HG02852 (cell line): Measurements from ENCODE around the gene LRRC8D.

Experiments used
- ATAC-seq: cut with Tn5 transposase; IDR thresholded peaks from one replicate; pipeline ENCODE4 v1.9.1; 2021; ENCODE audit warnings: mild to moderate bottlenecking, moderate library complexity; ENCODE audit not compliant: unreplicated experiment

LRRC8D gene

DNA sequence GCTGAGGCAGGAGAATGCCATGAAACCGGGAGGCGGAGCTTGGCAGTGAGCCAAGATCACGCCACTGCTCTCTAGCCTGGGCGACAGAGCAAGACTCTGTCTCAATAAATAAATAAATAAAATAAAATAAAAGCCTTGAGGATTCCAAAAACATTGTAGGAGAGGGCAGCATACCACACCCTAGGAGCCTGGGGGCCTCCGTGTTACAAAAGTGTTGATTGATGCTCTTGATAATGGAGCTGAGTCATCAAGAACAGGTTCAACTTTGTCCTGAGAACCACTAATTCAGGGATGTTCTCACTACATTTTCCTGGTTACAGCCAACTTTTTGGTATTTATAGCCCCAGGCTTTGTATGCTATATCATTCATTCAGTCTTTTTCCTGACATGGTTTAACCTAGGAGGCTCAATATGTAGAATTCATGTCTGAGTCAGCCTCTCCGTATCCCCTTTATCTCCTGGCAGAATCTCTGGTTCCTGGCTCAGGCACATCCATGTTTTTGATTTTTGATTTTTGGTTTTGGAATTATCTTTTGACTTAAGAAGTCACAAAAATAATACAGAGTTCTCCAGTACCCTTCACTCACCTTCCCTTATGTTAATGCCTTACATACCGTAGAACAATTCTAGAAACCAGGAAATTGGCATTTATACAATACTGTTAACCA is 69.4 kb downstream of the LRRC8D start:
- no peak for ATAC-seq

DNA sequence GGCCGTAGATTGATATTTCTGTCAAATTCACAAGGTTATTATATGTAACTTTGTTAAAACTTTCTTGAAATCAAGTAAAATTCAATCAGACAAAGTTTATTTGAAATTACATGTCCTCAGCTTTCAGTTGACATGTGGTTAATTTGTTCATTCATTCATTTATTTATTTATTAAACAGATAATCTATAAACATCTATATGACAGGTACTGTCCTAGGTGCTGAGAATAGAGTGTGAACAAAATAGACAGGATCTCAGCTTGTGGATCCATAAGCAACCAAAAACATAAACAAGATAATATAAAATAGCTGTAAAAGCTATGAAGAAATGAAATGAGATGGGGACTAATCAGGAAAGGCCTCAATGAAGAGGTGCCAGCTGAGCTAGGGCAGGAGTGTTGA is 72.0 kb downstream of the LRRC8D start:
- no peak for ATAC-seq

DNA sequence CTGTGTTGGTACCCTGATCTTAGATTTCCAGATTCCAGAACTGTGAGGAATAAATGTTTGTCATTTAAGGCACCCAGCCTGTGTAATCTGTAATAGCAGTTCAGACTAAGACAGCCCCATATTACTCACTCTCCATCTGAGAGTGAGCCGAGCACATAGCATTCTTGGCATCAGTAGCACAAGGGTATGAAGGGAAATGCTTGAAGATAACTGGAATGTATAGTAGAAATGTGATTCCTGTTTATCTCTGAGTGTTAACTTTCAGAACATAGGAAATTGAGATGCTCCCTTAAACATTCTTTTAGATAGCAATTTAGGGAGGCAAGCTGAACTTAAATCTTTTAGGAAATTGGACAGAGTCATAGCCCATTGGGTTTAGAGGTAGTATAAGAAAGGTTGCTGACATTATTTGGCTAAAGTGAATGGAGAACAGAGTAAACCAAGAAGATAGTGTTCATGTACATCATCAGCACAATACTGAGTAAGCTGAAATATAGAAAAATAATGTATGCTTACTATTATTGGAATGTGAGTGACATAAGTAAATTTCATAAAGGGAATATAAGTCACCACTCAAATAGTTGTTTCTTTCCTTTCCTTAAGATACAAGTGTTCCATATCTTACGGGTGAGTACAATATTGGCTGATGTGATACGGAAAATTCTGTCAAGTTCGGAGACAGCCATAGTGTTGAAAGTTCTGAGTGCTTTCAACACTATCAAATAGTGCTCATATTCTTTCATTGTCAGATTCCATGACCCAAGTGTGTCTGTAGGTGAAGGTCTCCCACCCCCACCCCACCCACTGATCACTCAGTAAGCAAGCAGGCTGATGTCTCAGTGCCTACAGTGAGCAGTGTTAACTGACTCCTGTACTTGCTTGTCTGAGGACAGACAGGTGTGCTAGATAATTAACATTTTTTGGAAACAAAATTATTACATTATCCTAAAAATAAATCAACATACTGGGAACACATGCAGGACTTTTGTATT is 73.7 kb downstream of the LRRC8D start:
- no peak for ATAC-seq

DNA sequence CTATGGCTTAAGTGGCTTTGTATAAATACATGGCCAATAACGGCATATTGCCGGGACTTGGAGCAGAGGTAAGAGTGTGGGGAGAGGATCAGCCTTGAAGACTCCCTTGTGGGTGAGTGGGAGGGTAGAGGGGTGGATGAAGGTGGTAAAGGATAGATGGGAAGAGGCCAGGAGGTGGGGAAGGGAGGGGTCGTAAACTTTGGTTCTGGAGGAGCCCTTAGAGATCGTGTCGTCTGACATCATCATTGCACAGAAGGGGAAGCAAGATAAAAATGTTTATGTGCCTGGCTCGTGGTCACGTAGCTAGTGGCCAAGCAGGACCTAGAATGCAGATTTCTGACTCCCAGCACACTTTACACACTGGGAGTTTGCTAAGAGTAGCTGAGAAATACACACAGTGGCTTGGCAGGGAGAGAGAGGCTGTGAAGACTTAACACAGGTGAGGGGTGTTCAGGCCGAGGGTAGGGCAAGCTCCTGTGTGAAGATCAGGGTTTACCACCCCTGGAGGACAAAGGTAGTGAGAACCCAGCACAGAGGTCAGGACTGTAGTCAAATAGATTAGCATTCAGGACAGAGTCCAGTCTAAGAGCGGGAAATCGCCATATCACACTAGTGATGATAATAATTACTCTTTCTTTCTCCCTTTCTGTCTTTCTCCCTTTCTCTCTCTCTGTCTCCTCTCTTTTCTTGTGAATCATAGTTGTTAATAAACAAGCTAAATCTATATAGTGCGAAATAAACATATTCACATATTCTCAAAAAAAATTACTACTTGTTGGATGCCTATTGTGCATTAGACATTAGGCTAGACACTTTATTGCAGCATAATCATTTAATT is 75.5 kb downstream of the LRRC8D start:
- ATAC-seq: no peak

DNA sequence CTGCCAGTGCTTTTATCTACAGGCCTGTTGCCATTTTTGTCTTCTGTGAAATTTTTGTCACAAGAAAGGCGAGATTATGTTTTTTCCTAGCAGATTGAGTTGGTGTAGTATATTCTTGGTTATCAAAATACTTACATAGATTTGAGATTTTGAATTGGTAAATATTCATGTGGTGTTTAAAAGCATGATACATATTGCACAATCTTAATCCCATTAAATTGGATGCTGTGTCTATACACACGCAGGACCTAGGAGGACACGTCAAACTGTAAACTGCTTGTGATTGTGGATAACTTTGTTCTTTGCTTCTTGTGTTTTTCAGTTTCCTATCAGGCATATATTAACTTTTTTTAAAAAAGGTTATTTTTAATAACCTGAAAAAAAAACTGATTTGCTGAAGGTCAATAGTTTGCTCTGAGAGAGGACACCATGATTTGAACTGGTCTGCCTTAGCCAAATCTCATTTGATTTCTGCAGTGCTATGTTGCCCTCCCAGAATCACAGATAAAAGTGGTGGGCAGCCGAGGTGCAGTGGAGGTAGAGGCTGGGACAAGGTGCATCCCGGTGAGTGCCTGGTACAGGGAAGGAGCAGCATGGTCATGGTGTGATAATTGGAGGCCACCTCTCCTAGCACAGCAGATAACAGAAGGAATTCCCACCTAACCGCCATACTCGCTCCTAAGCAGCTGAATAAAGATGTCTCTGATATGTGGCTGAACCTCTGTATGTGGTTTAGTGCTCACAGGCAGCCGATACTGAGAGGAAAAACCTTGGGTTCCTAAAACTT is 76.7 kb downstream of the LRRC8D start:
- no peak for ATAC-seq

DNA sequence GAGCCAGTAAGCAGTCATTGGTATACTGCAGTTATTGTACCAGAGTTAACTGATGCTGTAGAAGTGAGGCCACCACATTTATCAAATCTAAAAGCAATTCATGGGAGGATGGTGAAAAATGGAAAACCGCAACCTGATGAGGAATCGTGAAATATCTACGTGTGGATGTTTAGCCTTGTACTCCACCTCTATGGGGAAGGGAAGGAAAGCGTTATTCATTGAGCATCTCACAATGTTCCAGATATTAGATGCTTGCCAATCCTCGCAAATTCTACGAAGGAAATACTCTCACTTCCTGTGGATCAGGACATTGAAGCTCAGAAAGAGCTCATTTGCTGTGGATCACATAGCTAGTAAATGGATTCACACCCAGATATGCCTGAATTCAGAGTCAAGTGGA is 77.3 kb downstream of the LRRC8D start:
- ATAC-seq: no peak

DNA sequence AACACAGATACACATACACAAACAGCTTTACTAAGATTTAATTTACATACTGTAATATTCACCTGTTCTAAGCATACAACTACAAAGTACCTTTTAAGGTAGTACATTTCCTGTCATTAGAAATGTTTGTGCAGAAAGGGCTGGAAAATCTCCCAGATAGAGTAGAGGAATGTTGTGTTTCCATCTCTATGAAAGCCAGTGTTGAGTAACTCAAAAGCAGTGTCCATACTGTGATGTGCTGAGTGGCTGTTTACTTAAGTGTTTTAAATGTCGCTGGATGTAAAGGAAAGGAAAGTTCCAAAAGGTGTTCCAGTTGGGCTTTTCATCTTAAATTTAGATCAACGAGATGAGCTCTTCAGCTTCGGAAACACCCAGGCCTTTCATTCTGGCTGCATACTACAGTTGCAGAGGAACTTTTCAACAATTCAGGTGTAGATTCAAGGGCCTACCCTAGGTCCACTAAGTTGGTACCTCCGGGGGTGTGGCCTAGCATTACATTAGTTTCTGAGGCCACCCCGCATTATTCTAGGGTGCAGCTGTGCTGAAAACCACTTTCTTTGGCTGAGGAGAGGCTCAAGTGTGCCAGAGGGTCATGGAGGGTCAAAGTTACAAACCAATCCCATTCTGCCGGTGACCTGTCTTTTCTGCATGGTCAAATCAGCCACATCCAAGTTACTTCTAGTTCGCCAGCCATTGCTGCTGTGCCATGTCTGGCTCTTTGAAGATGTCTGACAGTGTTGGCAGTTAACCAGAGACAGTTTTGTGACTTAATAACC is 78.1 kb downstream of the LRRC8D start:
- no peak for ATAC-seq

DNA sequence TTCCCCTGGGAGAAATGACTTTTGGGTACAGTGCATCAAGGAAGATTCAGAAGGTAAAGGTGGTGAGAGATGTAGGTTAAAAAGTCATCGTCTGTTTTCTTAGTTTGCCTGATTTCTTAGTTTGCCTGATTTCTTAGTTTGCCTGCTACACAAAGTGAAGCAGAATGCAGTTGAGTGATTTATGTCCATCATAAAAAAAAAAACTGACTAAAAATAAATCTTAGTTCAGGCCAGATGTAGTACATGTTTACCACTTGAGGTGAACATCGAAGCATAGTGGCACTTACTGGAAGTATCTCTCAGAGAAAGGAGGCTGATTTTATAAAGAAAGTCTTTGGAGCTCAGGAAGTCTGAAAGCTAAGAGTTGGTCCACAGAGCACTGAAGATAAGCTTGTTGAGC is 79.5 kb downstream of the LRRC8D start:
- ATAC-seq: no peak

DNA sequence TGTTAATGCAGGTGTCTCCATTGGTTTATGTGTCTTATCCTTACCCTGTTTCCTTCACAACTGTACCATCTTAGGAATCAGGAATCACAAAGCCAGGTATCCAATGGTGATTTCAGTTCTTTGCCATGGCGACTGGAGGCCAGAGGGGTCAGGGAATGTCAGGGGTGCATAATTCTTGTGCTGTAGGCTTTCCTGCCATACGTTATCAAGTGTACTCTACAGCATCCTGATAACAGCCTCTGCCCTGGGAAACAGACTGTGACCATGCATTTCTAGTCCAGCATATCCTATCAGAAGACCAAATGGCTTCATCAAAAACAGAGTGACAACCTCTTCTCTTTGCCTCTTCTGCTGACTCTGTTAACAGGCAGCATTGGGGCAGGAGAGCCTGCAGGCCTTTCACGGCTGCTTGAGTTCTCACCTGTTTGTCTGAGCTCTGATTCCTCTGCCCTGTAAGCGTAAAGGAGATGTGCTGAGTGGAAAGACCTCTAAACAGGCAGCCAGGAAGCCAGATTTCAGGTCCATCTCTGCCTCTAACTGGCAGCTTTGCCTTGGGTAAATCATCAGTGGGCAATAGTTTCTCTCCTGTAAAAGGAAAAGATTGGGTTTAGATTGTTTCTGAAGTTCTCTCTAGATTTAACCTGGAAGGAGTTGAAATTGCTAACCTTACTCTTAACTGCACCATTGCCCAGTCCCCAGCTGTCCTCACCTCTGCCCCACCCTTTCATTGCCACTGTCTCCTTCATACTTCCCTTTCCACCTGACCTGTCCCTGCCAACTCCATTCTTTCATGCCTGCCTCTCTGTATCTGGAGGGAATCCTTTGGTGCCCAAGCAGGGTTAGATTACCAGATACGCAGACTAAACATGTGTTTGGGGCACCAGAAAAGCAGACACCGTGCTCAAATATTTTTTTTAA is 80.2 kb downstream of the LRRC8D start:
- ATAC-seq: no peak

DNA sequence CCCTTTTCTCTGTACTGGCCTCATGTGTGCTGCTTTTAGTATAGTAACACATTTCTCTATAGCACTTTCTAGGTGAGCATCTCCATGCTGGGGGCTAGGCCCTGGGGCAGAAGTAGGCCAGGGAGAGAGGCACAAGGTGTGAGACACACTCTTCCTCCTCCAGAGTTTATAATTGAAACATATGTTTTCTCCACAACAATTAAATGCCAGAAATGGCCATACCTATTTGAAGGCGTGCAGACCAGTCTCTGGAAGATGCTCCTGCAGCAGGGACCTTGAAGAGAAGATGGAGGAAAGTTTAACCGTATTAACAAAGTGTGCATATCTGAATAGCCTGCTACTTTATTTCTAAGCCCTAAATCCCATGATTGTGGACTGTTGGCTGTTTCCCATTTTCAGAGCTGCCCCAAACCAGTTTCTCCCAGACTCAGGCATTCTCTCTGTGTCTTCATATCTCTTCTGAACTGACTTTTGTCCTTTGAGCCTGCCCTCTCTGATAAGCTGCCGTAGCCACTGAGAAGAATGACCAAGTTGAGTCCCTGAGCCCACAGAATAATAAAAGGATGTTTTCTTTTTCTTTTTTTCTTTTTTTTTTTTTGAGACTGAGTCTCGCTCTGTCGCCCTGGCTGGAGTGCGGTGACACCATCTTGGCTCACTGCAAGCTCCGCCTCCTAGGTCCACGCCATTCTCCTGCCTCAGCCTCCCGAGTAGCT is 81.3 kb downstream of the LRRC8D start:
- no peak for ATAC-seq

DNA sequence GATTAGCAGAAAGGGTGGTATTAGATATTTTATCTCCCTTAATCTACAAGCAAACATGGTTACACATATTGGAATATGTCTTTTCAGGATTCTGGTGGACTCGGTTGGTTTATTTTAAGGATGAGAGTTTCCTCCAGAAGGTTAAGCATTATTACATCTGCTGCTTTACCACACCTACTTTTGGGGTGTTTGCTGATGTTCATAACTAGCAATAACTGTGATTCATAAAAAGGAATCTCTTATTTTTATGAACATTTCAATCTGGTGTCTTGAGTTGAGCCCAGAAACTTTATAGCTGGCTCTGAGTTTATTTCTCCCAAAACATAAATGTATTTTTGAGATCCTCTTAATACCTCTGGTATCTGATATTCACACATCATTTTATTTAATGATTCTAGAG is 82.7 kb downstream of the LRRC8D start:
- no peak for ATAC-seq

DNA sequence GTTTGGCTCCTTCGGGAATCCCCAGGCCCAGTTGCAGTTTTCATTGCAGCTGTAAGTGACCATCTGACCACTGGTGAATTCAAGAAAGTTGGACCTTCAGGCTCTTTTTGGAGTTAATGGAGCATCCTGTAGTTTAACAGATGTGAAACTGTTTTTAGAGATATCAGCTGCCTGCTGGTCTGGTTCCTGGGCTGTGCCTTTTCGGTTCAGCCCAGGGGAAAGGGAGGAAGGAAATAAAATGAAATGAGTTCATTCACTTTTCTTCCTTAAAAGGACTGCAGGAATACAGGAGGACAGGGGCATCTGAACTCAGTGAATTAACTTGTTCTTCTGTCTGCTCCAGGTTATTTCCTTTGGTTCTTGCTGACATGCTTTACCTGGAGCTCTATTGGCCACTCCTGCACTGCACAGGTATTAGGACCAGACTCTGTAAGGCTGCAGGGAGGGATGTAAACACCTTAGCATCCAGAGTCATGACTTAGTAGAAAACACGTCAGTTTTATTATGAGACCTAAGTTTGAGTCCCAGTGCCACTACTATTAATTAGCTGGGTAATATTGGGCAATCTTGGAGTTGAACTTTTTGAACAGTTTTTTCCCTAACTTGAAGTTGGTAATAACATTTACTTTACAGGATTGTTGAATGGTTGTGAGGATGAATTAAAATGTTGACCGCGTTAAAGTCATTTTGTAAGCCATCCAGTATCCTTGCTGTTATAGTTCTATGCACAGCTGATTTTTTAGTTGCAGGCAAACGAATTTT is 83.6 kb downstream of the LRRC8D start:
- no peak for ATAC-seq

DNA sequence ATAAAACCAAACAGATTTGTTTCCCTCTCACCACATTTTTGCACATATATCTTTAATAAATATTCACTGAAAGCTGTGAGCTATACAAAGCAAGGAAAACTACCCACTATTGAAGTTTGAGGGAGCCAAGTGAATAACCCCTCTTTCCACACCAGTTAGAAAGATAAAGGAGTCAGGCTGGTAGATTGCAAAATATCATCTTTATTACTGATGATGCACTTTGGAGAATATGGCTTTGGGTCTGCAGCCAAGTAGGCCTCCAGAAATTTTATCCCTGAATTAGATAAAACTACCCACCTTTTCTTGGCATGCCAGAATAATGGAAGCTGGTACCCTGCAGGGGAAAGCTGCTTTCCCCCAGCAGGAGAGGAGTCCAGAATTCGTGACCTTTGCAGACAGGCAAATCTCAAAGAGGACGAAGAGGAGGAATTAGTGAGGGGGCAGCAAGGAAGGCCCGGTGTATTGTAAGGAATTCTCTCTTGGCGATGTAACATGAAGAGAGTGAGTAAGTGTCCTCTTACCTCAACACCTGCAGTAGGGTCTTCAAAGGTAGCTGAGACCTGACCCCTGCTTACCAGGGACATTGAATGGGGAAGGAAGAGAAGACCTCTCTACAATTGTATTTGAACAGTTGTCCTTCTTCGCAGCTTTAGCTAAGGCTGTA is 84.7 kb downstream of the LRRC8D start:
- ATAC-seq: no peak

DNA sequence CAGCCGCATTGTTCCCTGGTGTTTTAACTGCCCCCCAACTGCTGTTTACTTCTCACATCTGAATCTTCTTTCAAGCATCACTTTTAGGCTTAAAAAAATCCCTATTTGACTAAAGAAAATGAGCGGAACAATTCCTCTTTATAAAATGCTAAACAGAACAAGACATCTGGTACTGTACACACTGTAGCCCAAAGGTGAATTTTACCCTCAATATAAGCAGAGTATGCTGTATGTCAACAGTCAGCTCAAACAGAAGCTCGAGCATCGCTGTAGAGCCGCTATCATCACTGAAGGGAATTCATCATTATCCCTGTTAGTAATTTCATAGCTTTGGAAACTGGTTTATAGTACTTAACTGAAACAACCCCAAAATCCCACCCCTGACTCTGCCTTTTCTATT is 85.3 kb downstream of the LRRC8D start:
- ATAC-seq: no peak

DNA sequence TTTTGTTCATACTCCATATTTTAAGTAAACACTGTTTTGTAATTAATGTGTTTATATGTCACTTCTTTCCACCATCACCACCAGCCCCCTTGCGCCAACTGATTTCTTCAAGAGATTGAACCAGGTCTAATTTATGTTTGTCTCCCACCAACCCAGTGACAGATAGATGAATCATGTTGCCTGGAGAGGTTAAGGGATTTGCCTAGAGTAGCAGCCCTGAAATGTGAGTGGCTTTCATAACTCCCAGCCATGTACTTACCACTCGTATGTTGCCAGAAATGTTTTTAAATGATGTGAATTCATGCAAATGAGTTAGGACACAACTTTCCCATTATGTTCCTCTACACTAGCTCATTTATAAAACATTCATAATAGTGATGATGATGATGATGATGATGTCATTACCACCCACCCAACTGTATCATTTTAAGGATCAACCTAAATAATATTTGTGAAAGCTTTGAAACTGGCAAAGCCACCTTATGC is 86.9 kb downstream of the LRRC8D start:
- ATAC-seq: no peak

DNA sequence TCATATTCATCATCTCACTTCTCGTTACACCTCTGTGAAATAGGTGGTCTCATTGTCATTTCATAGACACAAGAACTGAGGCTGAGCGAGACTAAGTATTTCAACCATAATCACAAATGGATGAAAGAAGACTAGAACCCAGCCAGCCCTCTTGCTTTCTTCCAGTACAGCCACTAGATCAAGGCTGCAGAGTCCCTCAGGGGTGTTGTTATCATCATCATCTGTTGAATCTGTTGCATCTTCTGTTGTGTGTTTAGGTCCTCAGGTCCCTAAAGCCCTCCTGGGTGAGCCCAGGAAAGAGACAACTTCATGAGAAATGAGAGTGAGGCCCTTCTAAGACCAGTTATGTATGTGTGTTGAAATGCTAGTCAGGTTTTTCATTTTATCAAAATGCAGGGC is 87.4 kb downstream of the LRRC8D start:
- no peak for ATAC-seq
